Neutrophil (primary cell): ENCODE measurements around the gene YWHAH.

ENCODE experiments used
- H3K27ac ChIP-seq: fragments of 200-600 bp; sonication (generic); 2 replicates; pipeline ENCODE4 v1.5.1; 2016; ENCODE audit warnings: mild to moderate bottlenecking, moderate library complexity
- H3K27me3 ChIP-seq: fragments of 200-600 bp; sonication (generic); 2 replicates; pipeline ENCODE4 v1.6.0; 2016; ENCODE audit warnings: mild to moderate bottlenecking
- H3K36me3 ChIP-seq: fragments of 200-600 bp; sonication (generic); 2 replicates; pipeline ENCODE4 v1.5.1; 2017
- H3K4me1 ChIP-seq, 2 experiments: fragments of 200-600 bp in 1 of 2; sonication (generic) in 1 of 2; 1 replicate in 1 of 2; 2 replicates in 1 of 2; pipeline versions ENCODE4 v1.5.1 to v1.6.1; 2013 to 2016; ENCODE audit warnings: low read depth in 1 of 2, low read length in 1 of 2, mild to moderate bottlenecking in 1 of 2, moderate library complexity in 1 of 2; ENCODE audit not compliant: control insufficient read depth in 1 of 2, insufficient read depth in 1 of 2
- H3K4me3 ChIP-seq, 2 experiments: fragments of 200-600 bp in 1 of 2; sonication (generic) in 1 of 2; 1 replicate in 1 of 2; 2 replicates in 1 of 2; pipeline ENCODE4 v1.5.1; 2013 to 2016; ENCODE audit warnings: low read depth in 1 of 2, low read length in 1 of 2, mild to moderate bottlenecking in 1 of 2, moderate library complexity in 1 of 2
- H3K9me3 ChIP-seq: fragments of 200-600 bp; sonication (generic); 2 replicates; pipeline ENCODE4 v1.5.1; 2016
- TF ChIP-seq, protein P1 (sequence below): fragments of 200-600 bp; sonication (generic); IDR thresholded peaks from 2 replicates; pipeline ENCODE4 v1.5.1; 2016; ENCODE audit warnings: antibody characterized with exemption

Gene YWHAH

DNA sequence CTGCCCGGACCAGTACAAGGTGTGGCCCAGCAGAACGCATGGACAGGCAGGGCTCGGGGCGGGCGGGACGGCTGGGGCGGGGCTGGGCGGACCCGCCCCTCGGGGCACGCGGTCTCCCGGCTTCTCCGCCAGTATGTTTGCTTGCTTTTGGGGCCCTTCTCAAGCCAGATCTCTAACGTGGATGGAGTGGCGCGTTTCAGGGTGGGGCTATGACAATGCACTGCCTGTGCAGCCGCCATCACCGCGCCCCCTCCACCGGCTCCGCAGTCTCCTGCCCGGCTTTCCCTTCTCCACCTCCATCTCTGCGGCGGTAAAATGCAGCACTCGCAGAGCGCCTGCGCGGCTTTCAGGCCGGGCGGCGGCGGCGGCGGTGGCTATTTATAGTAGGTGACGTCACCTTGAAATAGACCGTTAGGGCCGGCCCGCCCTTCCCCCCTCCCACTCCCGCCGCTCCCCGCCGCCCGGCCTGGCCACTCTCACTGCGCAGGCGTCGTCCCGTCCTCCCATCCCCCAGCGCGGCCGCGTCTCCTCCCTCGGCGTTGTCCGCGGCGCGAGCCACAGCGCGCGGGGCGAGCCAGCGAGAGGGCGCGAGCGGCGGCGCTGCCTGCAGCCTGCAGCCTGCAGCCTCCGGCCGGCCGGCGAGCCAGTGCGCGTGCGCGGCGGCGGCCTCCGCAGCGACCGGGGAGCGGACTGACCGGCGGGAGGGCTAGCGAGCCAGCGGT is at the start of gene YWHAH:
Gene YWHAH, plus strand, starts transcription at position 558 of the 722 bp plus-strand sequence. CDS start 199 bp downstream, outside the sequence.
- Histone ChIP-seq H3K27me3 (no peaks in the 10 kb centered on the region), H3K4me3 (peak within 1 kb of the TSS; percentile 69 to 84), H3K4me1 (peaks cover 48 to 56% of the 10 kb centered on the region in 2 experiments), H3K9me3 (no peaks in the 10 kb centered on the region), H3K36me3 (peaks cover under 1% of the 10 kb centered on the region), H3K27ac (peak within 1 kb of the TSS; percentile 89)
- TF ChIP-seq, protein P1, sequence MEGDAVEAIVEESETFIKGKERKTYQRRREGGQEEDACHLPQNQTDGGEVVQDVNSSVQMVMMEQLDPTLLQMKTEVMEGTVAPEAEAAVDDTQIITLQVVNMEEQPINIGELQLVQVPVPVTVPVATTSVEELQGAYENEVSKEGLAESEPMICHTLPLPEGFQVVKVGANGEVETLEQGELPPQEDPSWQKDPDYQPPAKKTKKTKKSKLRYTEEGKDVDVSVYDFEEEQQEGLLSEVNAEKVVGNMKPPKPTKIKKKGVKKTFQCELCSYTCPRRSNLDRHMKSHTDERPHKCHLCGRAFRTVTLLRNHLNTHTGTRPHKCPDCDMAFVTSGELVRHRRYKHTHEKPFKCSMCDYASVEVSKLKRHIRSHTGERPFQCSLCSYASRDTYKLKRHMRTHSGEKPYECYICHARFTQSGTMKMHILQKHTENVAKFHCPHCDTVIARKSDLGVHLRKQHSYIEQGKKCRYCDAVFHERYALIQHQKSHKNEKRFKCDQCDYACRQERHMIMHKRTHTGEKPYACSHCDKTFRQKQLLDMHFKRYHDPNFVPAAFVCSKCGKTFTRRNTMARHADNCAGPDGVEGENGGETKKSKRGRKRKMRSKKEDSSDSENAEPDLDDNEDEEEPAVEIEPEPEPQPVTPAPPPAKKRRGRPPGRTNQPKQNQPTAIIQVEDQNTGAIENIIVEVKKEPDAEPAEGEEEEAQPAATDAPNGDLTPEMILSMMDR: no peak

DNA sequence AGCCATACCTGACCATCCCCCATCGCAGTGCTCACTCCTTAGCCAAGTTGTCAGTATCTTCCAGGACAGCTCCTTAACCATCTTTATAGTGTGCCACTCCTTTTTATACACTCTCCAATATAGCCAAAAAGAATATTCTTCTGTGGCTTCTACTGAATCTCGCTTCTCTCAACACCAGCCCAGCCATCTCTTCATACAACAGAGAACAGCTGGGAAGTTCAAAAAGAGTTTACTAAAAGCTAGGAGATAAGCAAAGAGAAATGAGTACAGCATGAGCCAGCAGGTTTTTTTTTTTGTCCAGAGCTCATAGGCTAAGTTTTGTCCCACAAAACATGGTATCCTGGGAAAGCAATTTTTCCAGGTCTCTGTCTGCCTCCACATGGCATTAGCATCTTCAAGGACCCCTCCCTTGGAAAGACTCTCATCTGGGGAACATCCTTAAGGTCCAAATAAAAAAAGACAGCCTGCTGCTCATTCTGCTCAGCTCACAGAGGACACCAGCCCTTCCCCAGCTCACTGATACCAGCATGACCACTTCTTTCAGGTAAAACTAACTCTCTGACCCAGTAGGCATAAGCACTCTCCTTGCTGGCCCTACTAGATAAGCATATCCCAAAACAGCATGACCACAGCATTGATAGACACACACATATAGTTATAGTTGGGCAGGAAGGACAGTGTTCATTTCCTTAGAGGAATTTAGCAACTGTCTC is 48.8 kb upstream of the YWHAH start:
- peaks cover 43% of the 10 kb centered on the region for H3K36me3 ChIP-seq
- TF ChIP-seq, protein P1: no peak
- peaks cover 8% of the 10 kb centered on the region in 2 experiments for H3K4me1 ChIP-seq
- no peaks in the 10 kb centered on the region for H3K27me3 ChIP-seq
- H3K9me3 ChIP-seq: no peaks in the 10 kb centered on the region
- no peak overlapping the region for H3K4me3 ChIP-seq
- H3K27ac ChIP-seq: no peak overlapping the region

DNA sequence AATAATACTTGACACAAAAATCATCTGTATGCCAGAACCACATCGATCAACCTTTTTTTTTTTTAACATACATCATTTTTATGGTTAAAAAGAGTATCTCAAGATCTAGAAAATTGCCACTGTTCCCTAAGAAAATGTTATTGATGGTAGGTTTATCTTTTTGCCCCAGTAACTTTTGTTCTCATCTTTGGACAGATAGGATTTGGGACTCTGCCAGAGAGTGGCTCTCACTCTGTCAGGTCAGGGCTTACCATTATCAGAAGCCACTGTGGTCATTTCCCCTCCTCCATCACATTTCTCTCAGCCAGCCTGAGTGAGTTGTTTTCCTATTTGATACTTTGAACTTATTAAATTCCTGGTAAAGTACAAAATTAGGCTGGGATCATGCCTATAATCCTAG is 47.9 kb upstream of the YWHAH start:
- Histone ChIP-seq H3K4me3 (no peak overlapping the region), H3K27ac (no peak overlapping the region), H3K4me1 (peaks cover 8% of the 10 kb centered on the region in 2 experiments), H3K27me3 (no peaks in the 10 kb centered on the region), H3K36me3 (peaks cover 45% of the 10 kb centered on the region), H3K9me3 (no peaks in the 10 kb centered on the region)
- TF ChIP-seq, protein P1: no peak

DNA sequence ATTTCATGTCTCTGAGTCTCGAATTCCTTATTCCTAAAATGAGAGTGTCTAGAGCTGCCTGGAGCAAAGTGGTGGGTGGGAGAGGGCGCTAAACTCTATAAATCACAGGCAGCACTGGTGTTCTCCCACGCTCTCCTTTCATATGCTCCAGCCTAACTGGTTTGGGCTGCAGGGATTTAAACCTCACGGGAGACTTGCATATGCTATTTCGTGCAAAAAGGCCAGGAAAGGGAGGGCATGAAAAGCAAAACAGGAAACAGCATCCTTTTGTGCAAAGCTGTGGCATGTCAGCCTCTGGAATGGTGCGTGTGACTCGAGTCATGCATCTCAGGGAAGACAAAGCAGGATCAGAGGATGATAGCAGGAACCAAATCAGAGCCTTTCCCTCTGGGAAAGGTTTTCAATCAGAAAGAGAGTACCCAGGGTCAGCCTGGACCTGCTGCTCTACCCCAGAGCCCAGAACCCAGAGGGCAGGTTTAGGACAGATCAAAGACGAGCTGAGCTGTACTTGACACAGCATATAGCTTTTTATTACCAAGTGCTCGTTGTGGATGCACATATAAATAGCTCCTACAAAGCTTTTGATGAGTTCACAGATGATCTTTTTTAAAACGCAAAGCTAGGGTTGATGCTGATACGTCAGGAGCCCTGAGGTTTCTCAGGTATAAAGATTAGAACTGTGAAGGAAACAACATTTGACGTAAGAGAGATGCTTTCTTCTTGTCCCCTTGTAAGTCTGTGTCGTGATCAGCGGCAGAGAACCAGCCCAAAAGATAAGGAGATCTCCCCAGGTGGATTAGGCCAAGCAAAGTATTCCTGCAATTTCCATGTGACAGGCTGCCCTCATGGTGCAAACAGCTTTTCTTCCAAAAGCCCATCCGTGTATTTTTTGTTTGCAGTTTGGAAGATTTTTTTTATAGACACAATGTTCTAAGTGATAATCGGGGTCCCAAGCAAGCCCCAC is 46.2 kb upstream of the YWHAH start:
- no peaks in the 10 kb centered on the region for H3K27me3 ChIP-seq
- TF ChIP-seq, protein P1: no peak
- peaks cover 8% of the 10 kb centered on the region in 2 experiments for H3K4me1 ChIP-seq
- H3K36me3 ChIP-seq: peaks cover 59% of the 10 kb centered on the region
- no peak overlapping the region for H3K4me3 ChIP-seq
- H3K9me3 ChIP-seq: no peaks in the 10 kb centered on the region
- no peak overlapping the region for H3K27ac ChIP-seq

DNA sequence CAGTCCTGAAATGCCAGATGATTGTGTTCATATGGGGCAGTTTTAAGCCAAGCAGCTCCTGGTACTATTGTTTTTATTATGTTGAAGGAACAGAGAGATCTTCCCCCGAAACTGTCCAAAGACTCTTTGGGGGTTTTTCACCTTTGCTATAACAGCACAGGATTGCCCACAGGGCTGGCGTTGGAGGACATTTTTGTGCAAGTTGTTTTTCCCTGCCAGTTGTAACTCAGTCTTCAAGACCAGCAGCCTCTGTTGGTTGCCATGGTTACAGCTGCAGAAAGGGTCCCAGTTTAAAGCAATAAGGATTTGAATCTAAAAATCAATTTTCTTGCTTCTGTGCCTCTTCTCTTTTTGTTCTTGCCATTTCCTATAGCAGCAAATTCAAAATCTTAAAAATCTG is 45.4 kb upstream of the YWHAH start:
- TF ChIP-seq, protein P1: no peak
- Histone ChIP-seq H3K4me1 (peaks cover 2 to 4% of the 10 kb centered on the region in 2 experiments), H3K4me3 (no peak overlapping the region), H3K9me3 (no peaks in the 10 kb centered on the region), H3K27ac (no peak overlapping the region), H3K27me3 (no peaks in the 10 kb centered on the region), H3K36me3 (peaks cover 56% of the 10 kb centered on the region)
